ENCODE data around the gene VIP.
"Not testable (repeated sequence)": the region's sequence is repeated elsewhere in the genome, so short reads cannot be mapped to it uniquely, and the experiment has no call there.

VIP gene

DNA sequence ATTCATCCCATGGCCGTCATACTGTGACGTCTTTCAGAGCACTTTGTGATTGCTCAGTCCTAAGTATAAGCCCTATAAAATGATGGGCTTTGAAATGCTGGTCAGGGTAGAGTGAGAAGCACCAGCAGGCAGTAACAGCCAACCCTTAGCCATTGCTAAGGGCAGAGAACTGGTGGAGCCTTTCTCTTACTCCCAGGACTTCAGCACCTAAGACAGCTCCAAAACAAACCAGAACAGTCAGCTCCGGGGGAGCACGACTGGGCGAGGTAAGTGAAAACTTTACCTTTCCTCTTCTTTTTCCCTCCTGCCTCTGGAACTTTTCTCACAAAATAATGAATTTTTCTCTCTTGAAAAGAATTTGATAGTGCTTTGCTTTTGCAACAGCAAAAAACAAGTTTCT lies at the start of gene VIP:
Gene VIP (plus strand): TSS at position 104 of the 400 bp plus-strand sequence. CDS start 1,381 bp downstream, outside the sequence.
- DNase-seq (ENCODE audit: low read depth in 2 of 2): no peak

- no peak for DNase-seq (ENCODE audit: low read depth in 2 of 2)
Observed at GRCh38 chr6:152701081-152701862, 49.3 kb upstream of the VIP start.

GRCh38 chr6:152701863-152702401 lies 48.7 kb upstream of the VIP start:
- no peak for DNase-seq (ENCODE audit: low read depth in 2 of 2)

GRCh38 chr6:152703750-152704149 lies 46.8 kb upstream of the VIP start:
- DNase-seq (ENCODE audit: low read depth in 2 of 2): not testable (repeated sequence)

GRCh38 chr6:152705327-152705726 lies 45.3 kb upstream of the VIP start:
- DNase-seq (ENCODE audit: low read depth in 2 of 2): no peak

DNA sequence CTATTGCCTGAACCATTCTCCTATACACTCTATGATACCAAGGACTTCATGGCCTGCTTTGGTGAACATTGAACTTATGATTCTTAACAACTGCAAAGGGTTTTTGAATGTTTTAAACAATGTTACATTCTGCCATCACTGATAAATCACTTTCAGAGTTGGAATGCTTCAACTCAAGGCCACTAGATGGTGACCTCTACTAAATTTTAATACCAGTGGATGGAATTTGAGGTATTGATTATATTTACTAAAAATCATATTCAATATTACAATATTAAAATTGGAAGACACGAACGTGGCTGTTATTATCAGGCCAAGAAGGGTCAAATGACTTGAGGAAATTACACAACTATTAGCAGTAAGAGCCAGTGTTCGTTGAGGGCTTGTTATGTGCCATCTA lies 34.3 kb upstream of the VIP start:
- DNase-seq (ENCODE audit: low read depth in 2 of 2): no peak

DNA sequence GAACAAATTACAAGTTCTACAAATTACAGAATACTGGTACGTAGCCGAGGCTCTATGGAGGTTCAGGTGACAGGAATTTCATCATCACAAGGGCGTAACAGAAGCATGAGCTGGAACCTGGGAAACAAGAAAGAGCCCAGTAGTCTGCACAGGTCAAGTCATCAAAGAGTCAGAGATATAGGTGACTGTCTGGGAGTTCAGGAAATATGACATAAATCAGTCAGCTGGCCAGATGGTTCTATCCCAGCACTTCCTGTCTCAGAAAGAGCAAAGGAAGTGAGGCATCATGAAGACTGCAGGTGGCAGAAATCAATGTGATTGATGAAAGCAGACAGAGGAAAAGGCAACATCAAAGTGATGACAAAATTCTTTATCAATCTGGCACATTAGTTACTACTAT lies 29.6 kb upstream of the VIP start:
- no peak for DNase-seq (ENCODE audit: low read depth in 2 of 2)

GRCh38 chr6:152721956-152722355 lies 28.6 kb upstream of the VIP start:
- DNase-seq (ENCODE audit: low read depth in 2 of 2): no peak

- DNase-seq (ENCODE audit: low read depth in 2 of 2): no peak
Observed at GRCh38 chr6:152723398-152723797, 27.2 kb upstream of the VIP start.

DNA sequence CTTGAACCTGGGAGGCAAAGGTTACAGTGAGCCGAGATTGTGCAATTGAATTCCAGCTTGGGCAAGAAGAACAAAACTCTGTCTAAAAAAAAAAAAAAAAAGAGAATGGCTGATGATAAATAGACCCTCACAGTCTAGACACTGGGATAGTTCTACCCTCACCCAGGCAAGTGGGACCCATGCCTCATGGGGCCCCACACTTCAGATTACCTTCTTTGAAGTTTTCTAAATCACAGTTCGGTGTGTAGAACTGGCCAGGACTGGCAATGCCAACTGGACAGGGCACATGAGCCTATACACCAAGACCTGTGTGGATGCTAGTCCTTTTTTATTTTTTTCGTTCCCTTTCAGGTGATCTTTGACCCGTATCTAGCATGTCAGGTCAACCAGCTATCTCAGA lies 24.3 kb upstream of the VIP start:
- DNase-seq (ENCODE audit: low read depth in 2 of 2): no peak

- no peak for DNase-seq (ENCODE audit: low read depth in 2 of 2)
Observed at GRCh38 chr6:152727507-152727906, 23.1 kb upstream of the VIP start.

DNA sequence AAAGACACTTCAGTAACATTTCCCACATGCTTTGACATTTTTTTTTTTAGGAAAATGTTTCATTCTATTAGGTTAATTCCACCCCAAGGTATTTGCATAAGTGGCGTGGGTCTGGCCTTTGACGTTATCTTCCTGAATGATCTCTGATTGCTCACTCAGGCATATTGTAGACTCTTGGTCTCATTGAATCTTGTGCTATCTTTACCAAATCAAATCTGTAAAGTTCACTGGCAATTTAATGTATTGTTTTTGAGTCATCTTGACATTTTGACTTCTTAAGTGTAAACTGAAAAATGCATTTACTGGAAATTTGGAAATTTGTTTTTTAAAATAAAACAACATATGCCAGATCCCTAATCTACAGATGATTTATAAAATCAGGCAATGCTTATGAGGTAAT lies 16.0 kb upstream of the VIP start:
- DNase-seq (ENCODE audit: low read depth in 2 of 2): no peak

DNA sequence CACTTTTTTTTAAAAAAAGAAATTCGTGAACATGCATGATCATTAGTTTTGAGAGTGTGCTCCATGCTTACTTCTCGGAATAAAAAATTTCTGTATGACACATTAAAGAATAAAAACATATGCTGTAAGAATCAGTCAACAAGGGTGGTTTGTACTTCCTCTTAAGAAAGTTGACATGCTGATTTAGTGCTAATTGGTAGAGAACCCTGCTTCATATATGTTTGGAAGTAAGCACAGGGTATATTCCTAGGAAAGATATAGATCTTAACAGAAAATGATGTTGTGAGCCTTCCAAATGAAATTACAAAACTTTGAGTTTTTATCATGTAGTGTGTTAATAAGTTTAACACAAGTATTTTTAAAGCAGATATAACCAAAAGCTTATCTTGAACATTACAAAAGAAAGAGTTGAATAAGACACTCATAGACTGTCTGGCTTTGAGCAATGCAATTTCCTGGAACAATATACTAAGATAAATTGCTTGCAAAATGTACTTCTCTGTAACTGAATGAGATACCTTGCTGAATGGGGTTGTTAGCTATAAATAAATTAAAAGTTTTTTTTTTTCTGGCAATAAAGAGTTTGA lies 13.8 kb upstream of the VIP start:
- no peak for DNase-seq (ENCODE audit: low read depth in 2 of 2)

DNA sequence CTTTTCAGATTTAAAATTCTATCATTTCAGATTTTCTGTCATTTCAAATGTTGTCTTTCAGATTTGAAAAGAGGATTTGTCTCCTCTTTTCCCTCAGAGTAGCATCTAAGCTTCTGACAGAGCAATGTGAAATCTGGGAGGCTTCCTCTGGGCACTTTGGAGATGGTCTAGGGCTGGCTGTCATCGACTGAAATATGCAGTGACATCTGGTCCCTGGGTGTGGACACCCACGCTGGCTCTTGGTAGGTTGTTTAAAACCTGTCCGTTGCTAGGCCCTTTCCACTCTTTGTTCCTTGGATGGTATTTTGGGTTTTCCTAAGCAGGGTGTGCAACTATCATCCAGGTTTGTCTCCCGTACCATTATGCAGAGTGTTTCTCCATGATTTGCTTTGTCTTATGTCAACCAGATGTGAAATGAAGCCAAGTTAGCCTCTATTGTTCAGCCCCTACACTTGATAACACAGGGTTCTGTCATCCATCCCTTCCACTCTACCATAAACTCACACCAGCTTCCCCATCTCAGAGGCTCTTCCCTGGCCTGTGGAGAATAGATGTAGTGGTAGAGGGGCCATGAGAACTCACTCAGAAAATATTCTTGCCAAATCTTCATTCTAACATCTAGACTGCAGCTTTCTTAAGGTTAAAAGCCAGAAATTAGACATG lies 5.0 kb upstream of the VIP start:
- DNase-seq (ENCODE audit: low read depth in 2 of 2): no peak

DNA sequence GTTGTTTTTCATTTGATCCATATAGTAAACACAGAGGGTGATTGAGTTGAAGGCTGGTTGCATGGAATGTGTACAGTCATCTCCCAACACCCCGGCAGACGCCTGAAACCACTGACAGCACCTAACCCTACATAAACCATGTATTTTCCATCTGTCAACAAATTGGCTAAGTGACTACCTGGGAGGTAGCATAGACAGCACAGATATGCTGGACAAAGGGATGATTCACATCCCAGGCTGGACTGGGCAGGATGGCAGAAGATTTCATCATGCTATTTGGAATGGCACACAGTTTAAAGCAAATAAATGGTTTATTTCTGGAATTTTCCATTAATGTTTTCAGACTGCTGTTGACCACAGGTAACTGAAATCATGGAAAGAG lies 4.4 kb upstream of the VIP start:
- DNase-seq (ENCODE audit: low read depth in 2 of 2): no peak

- DNase-seq (ENCODE audit: low read depth in 2 of 2): no peak
Observed at GRCh38 chr6:152748843-152749242, 1.8 kb upstream of the VIP start.

GRCh38 chr6:152749336-152749735 lies 1.3 kb upstream of the VIP start:
- no peak for DNase-seq (ENCODE audit: low read depth in 2 of 2)

DNA sequence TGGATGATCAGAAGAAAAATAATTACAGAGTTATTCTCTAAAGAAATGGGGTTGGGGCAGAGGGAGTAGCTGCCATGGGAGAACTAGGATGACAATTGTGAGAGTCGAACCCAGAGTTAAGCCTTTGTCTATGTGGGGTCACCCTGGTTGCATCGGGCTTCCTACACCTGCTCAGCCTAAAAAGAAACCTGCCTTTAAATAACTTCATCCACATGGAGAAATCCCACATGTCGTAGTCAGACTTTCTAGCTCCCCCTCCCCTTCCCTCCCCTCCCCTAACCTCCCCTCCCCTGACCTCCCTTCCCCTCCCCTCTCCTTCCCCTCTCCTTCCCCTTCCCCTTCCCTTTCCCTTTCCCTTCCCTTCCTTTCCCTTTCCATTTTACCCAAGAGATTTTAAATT lies 14.7 kb downstream of the VIP start:
- DNase-seq (ENCODE audit: low read depth in 2 of 2): no peak

DNA sequence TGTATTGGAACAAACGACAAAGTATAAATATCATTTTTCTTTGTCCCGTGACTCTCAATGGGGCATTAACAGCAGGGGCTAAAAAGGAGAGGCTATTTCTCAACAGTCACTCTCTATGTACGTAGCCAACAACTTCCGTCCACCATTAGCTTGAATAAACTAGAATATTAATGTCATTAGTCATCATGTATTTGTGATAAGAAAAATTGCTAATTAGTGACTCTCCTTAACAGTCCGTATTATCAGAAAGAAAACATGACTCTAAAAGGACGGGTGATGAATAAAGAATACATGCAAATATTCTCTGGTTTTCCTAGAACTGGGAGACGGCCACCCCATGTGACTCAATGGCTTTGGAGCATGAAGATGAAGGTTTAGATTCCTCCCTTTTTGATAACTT lies 18.6 kb downstream of the VIP start:
- no peak for DNase-seq (ENCODE audit: low read depth in 2 of 2)

GRCh38 chr6:152769993-152770392 lies 19.4 kb downstream of the VIP start:
- no peak for DNase-seq (ENCODE audit: low read depth in 2 of 2)

DNA sequence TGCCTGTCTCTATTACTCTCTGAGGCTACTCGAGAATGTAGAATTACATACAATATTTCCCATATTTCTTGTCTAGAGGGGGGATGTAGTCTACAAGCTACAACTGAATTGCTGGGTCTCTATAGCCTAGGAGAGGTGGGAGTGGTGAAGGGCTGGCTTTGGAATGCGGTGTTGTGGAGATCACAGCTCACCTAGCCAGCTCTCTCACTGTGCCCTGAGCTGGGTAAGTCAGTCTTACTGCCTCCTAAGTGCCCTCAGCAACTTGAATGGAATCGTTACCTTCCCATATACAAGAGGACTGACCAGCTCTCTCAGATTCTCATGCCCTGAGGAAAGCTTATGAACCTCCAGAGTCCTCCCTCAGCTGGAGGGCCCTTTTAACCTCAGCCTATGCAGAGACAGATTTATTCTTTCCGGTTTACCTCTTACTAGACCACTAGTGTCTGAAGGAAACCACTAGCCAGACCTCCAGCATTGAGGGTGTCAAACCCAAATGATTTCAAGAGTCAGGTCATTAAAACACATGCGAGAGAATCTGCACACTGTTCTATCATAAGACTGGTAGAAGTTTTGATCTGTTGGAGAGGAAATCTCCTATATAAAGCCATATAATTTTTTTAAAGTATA lies 20.6 kb downstream of the VIP start:
- no peak for DNase-seq (ENCODE audit: low read depth in 2 of 2)

GRCh38 chr6:152775428-152775827 lies 24.8 kb downstream of the VIP start:
- DNase-seq (ENCODE audit: low read depth in 2 of 2): no peak
